Epidermal melanocyte (primary cell): ENCODE measurements around the gene ZFAND6.
A peak's percentile ranks its signal among the peaks of the same experiment; 100 is the strongest.

Source experiments
- DNase-seq: peaks from one replicate; pipeline ENCODE4 v3.0.0; 2011; ENCODE audit warnings: low spot score; ENCODE audit not compliant: insufficient read length

Gene ZFAND6

DNA sequence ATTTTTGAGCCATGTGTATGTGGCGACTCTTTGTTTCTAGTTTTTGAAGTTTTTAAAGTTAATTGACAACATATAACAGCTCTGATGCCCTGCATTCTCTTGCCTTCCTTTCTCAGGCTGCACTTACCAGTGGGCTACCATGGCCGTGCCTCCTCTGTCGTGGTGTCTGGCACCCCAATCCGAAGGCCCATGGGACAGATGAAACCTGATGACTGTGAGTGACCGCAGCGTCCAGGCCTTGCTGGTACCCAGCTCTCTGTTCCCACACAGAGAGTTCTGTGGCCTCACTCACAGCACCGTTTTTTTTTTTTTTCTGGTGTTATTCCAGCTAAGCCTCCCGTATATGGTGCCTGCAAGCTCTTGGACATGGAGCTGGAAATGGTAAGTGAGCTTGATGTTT, 108.5 kb downstream of the ZFAND6 start:
- DNase-seq = no peak

DNA sequence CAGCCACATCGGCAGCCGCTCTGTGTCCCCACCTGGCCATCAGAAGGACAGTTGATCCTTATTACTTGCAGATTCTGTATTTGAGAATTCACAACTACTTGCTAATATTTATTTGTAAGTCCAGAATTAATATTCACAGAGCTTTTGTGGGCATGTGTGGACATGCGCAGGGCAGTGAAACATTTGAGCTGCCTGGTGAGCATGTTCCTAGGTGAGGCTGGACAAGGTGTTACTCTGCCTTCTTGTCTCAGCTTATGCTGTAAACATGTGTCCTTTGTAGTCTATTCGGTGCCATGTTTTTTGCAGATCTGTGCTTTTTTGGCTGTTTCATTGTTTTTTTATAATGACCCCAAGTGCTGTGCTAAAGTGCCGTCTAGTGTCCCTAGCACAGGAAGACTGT, 108.9 kb downstream of the ZFAND6 start:
- DNase-seq = no peak

DNA sequence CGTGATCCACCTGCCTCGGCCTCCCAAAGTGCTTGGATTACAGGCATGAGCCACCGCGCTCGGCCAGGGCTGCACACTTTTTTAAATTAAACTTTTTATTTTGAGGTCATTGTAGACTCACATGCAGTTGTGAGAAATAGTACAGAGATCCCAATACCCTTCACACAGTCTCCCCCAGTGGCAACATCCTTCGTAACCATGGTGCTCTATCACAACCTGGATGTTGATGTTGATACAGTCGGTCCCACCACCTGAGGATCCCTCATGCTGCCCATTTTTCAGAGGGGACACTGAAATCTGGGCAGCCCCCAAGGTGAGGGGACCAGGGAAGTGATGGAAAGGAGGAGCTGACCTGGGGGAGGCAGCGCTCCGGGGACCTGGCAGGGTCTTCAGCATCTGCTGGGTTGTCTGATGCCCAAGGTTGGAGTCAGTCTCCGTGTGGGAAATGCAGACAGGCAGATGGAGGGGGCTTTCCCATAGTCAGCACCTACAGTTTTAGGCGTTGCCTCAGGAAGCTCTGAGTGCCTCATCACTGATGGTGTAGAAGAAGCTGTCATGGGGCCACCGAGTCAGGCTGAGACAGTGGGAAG, 110.4 kb downstream of the ZFAND6 start:
- no peak for DNase-seq

DNA sequence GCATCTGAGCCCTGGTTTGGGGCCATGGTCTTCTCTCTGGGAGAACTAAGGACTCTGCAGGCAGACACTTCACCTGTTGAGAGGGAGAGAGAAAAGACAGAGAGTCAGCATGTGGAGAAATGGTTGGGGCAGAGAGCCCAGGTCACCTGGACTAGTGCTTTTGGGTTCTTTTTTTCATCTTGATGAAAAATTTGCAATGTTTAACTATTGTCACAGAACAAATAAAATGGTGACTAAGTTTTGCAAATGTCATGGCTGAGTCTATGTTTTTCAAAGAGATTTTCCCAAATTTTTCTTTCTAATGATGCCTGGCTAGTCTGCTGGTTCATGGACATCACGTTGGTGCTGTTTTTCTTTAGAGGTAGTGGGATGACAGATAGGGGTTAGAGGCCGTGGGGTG, 111.1 kb downstream of the ZFAND6 start:
- no peak for DNase-seq

DNA sequence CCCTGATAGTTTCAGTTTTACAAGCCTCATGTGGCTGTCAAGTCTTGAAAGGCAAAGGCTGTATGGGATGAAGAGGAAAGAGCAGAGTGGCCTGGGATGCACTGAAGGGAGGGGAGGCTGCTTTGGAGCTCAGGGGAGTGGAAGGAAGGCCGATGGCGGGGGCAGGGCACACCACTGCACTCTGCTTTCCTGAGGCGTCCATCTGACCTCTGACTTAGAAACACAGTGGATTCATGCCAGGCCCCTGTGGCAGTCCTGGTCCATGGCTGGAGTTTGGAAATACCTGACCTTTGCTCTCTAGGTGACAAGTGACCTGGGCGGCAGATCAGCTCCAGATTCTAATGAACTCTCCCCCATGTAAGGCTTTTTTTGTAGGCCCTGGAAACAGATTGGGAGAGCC, 112.3 kb downstream of the ZFAND6 start:
- DNase-seq = no peak

DNA sequence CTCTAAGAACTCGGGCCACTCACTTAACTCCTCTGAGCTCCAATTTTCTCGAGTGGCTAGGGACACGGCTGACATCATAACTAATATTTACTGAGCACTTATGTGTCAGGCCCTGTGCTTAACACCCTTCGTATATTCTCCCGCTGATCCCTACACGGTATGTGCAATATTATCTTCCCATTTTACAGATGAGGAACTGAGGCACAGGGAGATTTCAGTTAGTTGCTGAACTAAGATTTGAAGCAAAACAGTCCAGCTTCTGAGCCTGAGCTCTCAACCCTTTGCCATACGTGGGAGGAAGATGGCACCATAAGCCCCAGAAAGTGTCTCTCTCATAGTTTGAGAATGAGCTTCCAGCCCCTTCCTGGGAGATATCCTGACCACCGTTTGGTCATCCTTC, 112.9 kb downstream of the ZFAND6 start:
- no peak for DNase-seq

DNA sequence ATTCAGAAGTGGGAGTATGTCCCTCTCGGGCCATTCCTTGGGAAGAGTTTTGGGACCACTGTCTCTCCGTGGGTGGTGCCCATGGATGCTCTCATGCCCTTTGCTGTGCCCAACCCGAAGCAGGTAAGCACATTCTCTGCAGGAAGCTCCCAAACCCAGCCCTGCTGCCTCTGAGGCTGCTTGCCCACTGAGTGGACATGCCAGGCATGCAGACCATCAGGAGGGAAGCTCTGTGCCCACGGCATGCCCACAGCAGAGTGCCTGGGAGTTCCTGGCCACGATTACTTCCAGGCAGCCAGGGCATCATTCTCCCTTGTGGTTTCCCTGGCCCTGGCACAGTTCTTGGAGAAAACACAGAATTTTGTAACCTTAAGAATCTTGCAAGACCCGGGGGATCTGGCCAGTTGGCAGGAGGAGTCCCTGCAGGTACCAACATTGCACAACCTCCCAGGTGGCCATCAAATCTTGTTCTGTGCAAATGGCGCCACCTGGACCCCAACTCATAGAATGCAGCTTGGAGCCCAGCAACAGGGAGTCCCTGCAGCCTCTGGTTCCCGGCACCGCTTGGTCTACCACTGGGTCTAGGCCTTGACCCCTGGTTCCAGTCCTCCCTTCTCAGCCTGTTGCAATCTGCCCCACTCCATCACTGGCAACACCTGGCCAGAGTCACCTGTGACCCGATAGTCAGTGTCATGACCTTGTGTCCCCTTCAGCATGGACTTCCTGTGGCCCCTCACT, 113.7 kb downstream of the ZFAND6 start:
- no peak for DNase-seq

DNA sequence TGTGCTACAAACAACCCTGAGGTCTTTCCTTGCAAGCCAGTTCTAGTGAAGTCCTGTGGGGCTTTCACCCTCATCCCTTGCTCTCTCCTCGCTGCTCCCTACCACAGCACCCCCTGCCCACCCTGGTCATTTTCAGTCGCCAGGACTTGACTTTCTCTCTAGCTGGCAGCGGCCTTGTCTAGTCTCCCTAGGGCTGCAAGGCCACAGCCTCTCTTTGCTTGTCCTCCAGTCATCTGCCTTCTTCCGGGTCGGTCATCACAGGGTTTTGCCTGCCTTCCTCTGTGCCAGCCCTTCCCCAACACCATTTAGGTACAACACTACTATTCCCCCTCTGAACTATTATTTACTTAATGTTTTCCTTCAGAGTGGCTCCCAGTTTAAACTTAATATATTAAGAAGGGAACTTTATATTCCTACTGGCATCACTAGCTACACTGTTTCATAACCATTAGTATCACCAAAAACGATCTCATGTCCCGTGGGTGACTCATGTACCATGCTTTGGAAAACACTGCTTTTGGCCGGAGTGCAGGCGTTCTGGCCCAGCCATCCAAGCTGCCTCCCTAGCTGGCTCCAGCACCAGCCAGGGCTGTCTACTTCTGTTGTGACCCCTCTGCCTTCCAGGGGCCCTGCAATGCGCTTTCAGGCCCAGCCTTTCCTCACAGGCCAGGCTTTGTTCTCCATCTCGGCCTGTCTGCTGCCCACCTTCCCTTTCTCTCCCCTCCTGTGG, 114.7 kb downstream of the ZFAND6 start:
- no peak for DNase-seq

DNA sequence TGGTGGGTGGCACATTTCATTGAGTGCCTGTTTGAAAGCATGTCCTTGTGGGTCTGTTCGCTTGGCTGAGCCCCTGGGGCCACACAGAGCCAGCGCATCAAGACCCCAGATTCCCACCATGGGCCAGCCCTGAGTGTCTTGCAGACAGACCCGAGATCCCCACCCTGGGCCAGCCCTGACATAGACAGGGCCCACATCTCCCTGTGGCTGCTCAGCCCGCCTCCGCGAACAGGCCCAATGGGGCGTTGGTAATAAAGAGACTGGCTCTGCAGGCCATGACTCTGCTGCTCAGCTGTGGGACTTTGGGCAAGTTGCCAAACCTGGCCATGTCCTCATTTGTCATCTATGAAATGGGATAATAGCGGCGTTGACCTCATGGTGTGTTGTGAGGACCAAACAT, 116.0 kb downstream of the ZFAND6 start:
- no peak for DNase-seq

DNA sequence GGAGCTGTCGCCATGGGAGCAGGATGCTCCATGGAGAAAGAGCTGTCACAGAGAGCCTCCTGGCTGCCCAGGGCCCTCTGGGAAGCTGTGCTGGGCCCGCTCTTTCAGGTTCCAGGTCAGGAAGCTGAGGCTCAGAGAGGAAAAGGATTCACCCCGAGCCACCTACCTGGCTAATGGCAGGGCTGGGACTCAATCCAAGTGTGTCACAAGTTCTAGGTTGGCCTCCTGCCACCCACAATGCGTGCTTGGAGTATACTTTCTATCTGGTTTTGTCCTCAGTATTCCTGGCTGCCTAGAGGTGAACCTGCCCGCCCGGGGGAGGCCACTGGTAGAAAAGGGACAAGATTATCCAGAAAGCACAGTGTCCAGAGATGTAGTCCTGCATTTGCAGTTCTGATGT, 117.0 kb downstream of the ZFAND6 start:
- no peak for DNase-seq

DNA sequence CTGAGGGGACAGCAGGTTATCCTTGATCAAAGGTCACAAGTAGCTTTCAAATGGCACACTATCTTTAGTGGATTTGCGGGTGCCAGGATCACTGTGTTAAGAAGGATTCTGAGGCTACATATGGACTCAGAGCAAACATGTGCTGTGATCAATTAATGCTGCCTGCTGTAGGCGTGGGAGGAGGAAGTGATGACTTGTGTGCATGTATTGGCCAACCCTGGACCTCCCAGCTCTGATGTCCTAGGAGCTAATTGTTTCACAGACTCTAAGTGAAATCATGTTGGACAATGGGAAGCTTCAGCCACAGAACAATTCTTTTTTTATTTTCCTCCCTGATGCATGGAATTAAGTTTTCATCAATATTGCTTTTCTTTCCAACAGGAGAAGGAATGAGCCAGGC, 117.7 kb downstream of the ZFAND6 start:
- DNase-seq = no peak

DNA sequence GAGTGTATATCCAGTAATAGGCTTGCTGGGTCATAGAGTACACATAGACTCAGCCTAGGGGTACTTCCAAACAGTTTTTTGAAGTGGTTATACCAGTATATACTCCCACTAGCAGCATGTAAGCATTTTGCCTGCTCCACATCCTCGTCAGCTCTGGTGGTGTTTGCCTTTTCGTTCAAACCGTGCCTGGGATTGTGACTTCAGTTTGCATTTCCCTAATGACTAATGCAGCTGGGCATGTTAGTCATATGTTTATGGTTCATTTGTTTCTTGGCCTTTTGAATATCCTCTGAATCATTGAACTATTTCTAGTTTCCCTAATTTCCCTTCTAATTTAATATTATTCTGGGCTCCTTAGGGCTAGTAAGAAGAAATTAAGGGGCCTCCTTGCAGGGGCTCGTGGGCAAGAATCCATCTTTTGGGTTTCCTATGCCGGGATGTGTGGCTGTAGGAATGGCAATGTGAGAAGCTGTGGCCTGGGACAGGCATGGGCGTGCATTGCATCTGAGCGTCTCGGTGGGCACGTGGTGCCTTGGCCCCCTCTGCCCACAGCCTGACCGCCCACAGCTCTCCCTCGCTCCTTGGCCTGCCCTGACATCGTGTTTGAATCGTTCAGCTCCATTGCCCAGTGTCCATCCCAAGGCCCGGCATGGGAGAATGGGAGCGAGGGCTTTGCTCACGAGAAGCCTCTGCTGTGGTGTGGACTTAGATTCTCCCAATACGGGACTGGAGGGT, 119.7 kb downstream of the ZFAND6 start:
- DNase-seq = no peak

DNA sequence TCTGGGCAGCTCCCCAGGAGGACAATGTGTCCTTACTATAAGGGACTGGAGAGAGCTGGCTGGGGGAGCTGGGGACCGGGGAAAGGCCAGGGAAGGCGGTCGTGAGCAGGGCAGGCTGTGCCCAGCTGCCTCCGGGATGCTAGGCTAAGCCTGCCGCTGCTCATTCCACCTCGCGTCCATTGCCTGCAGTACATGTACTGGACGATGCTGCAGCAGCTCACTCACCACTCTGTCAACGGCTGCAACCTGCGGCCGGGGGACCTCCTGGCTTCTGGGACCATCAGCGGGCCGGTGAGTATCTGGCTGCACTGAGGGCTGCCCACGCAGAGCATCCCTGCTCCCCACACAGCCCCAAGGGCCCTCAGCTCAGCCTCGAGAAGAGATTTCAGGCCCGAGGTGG, 120.5 kb downstream of the ZFAND6 start:
- DNase-seq = no peak

DNA sequence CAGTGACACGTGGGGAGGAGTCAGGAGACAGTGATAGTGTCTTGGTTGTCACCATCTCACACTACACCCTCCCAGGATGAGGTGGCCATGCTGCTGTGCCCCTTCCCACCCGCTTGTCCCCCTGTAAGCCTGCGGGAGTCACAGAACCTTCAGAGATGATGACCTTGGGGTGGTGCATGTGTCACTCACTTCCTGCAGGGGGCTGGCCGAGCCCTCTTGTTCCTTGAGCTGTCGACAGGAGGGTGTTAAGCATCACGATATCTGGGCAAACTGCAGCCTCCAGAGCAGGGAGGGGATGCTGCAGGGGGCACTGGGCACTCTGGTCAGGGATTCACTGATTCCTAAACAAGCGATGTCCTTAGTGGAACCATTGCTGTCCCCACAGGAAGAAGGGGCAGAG, 121.0 kb downstream of the ZFAND6 start:
- no peak for DNase-seq

DNA sequence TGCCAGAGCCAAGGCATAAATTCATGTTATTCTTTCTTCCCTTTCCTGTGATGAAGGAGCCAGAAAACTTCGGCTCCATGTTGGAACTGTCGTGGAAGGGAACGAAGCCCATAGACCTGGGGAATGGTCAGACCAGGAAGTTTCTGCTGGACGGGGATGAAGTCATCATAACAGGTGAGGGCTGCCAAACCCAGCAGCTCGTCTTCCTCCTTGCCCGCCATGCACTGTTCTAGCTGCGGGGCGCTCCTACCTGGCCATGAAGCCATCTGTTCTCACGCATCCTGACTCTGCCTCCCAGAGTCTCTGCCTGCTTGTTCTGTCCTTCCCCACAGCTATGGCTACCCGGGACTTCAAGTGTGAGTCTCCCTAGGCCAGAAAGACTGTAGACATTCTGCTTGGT, 121.5 kb downstream of the ZFAND6 start:
- DNase-seq = no peak

DNA sequence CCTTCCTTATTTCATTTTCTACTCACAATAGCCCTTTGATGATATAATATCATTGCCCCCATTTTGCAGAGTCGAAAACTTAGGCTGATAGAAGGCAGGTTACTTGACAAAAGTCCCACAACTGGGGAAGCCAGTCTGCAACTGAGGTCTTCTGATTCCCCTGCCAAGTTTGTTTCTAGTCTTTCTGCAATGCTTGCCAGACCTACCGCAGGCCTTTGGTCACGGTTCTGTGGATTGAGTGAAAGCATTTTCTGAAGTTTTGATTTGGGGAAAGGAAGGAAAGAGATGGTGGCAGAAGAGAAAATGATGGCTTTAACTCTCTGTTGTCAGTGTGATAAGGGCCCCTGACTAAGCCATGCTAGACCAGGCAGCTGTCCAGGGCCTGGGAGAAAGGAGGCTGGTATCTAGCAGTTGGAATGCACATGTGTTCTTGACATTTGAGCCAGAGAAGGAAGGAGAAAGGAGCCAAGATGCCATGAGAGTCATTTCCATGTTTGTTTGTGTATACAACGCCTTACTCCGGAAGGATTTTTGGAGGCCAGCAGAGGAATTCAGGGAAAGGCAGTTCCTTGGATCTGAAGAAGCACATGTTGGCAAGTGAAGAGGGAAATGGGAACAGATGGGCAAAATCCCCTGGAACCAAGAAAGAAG, 123.3 kb downstream of the ZFAND6 start:
- peak; percentile 57 for DNase-seq

DNA sequence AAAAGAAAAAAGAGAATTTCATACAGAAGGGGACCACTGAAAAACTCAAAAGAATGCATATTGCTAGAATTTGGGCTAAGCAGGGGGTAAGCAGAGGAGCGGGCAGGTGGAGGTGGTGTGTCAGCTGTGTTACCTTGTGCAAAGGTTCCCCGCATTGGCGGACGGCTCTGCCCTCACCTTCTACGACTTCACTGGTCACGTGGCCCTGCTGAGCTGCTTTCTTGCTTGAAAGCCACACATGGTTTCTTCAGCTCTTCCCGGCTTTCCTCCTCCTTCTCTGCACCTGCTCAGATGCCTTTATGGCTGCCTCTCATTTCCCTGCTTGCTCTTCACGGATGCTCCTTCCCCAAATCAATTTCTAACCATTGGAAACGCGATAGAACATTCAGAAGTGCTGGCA, 123.8 kb downstream of the ZFAND6 start:
- no peak for DNase-seq

DNA sequence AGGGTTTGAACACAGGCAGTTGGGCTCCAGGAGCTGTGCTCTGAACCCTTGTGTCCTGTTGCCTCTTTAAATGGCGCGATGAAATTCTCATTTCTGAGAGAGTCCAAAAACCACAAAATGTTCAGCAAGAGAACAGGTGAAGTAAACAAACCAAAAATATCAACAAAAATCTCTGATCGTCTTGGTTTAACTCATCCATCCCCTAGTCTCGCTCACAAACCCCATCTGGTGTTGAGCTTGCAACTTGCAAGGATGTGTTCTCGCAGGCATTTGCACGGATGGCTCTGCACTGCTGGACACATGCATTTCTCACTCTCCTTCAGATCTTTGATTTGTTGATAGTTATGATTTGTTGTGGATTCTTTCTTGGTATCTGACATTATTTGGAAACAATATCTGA, 124.4 kb downstream of the ZFAND6 start:
- no peak for DNase-seq

DNA sequence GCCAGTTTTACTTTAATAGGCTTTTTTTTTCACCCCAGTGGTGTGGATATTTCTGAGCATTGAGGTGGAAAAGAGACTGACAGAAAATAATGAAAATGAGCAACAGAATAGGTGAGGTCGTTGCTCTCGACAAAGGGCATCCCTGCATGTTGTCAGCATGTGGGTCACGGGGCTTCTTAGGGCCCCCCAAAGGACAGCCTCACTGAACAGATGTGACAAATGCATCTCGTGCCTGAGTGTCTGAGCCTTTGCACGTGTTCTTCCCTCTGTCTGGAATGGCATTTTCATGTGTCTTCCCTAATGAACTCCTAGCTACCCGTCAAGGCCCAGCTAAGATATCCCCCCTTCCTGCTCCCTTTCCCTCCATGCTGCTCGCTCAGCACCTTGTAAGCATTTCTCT, 125.1 kb downstream of the ZFAND6 start:
- no peak for DNase-seq

DNA sequence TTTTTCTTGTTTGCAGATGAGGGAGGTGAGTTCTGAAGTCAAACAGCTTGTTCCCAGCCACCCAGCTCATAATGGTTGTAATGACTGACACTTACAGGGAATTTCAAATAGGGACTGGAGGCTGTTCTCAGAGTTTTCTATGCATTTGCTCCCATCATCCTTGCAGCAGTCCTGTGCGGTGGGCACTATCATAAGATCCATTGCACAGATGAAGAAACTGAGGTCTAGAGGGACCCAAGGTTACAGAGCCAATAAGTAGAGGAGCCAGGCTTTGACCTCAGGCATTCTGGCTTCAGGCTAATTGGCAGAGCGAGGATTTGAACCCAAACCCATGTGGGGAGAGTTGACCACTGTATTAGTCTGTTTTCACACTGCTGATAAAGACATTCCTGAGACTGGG, 125.7 kb downstream of the ZFAND6 start:
- no peak for DNase-seq

DNA sequence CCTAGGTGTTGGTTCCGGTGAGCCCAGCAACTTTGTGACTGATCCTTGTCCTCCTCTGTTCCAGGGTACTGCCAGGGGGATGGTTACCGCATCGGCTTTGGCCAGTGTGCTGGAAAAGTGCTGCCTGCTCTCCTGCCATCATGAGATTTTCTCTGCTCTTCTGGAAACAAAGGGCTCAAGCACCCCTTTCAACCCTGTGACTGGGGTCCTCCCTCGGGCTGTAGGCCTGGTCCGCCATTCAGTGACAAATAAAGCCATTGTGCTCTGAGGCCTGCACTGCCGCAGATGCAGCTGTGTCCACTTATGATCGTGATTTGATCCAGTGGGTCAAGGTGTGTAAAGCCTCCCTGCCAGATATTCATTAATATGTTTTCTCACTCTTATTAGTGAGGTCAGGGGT, 126.6 kb downstream of the ZFAND6 start:
- DNase-seq = no peak

DNA sequence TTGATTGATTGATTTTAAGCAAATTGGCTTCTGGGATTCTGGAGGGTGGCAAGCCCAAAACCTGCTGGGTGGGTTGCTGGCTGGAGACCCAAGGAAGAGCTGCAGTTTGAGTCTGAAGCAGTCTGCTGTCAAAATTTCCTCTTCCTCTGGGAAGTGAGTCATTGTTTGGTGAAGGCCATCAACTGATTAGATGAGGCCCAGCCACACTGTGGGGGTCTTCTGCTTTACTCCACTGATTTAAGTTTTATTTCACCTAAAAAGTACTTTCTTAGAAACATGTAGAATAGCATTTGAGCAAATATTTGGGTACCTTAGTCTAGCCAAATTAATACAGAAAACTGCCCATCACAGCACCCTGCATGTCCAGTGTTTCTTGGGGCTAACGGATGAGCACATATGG, 127.1 kb downstream of the ZFAND6 start:
- no peak for DNase-seq
